Endothelial cell of umbilical vein (primary cell): ENCODE measurements around the gene SESN1. TPM values are rescaled to one million over a fixed set of nuclear protein-coding genes. Genes with fewer than 3 reads are reported as not detected.

Experiments used
- BruUV-seq: library from RNA; stranded (reverse); fragments of 400-500 nt; replicated peaks from 2 replicates; lab custom pipeline; 2021; lab: Mats Ljungman, UMichigan
- CTCF ChIA-PET: fragments of 300-600, 350-600 bp; sonication (Branson Sonifier 250); formaldehyde crosslinking; loops from one replicate; lab custom pipeline; 2021; ENCODE audit warnings: antibody characterized with exemption, inconsistent platforms; lab: Charles Lee
- POLR2A ChIA-PET: fragments of 300-600, 350-600 bp; sonication (Branson Sonifier 250); formaldehyde crosslinking; loops from one replicate; lab custom pipeline; 2021; ENCODE audit warnings: antibody characterized with exemption, inconsistent platforms; lab: Charles Lee
- DNase-seq: peaks from one replicate; pipeline ENCODE4 v3.0.0-alpha.2; 2011; ENCODE audit warnings: low read depth, low spot score
- FAIRE-seq: peaks from 2 replicates; lab custom pipeline; 2011; peaks lifted over from hg19 to GRCh38; lab: Jason Lieb, UNC
- H2AFZ ChIP-seq: 2 replicates; pipeline ENCODE4 v1.6.0; 2012; ENCODE audit warnings: low read depth, low read length, control low read depth, inconsistent platforms
- H3K27ac ChIP-seq: 2 replicates; pipeline ENCODE4 v1.5.1; 2011; ENCODE audit warnings: low read depth, mild to moderate bottlenecking, control low read depth, low read length, moderate library complexity; ENCODE audit not compliant: insufficient read depth
- H3K27me3 ChIP-seq, 2 experiments: 2 replicates each; pipeline versions ENCODE4 v1.6.0 to v1.6.1; 2011; ENCODE audit warnings: low read length in 2 of 2, mixed read lengths in 1 of 2; ENCODE audit not compliant: control insufficient read depth in 2 of 2, insufficient read depth in 2 of 2
- H3K36me3 ChIP-seq, 2 experiments: 2 replicates in 1 of 2; 3 replicates in 1 of 2; pipeline ENCODE4 v1.5.1; 2011; ENCODE audit warnings: low read length in 2 of 2, mild to moderate bottlenecking in 1 of 2, moderate library complexity in 1 of 2; ENCODE audit not compliant: control insufficient read depth in 2 of 2, insufficient read depth in 2 of 2; ENCODE audit errors: extremely low read depth in 1 of 2
- H3K4me1 ChIP-seq: 3 replicates; pipeline ENCODE4 v1.5.1; 2011; ENCODE audit warnings: mild to moderate bottlenecking, low read length; ENCODE audit not compliant: control insufficient read depth, insufficient read depth; ENCODE audit errors: extremely low read depth
- H3K4me2 ChIP-seq: 2 replicates; pipeline ENCODE4 v1.6.1; 2011; ENCODE audit warnings: low read length, control low read depth, mixed read lengths; ENCODE audit not compliant: insufficient read depth
- H3K4me3 ChIP-seq, 3 experiments: fragments of 200-600 bp in 1 of 3; sonication (generic), shearing (Covaris generic) in 1 of 3; replicated peaks in 1 of 3; 2 replicates each; pipeline ENCODE4 v1.5.1; 2011 to 2016; ENCODE audit warnings: control low read depth in 3 of 3, low read length in 3 of 3, mild to moderate bottlenecking in 2 of 3, inconsistent platforms in 1 of 3, low read depth in 1 of 3, moderate library complexity in 1 of 3; ENCODE audit not compliant: insufficient read depth in 1 of 3
- H3K79me2 ChIP-seq: 2 replicates; pipeline ENCODE4 v1.6.0; 2012; ENCODE audit warnings: low read length, inconsistent platforms; ENCODE audit not compliant: control insufficient read depth, insufficient read depth
- H3K9ac ChIP-seq: replicated peaks from 2 replicates; pipeline ENCODE3; 2011; ENCODE audit warnings: low read length, control low read depth; ENCODE audit not compliant: insufficient read depth; ENCODE audit errors: extremely low read depth
- H3K9me1 ChIP-seq: replicated peaks from 3 replicates; pipeline ENCODE4 v1.6.0; 2011; ENCODE audit warnings: mild to moderate bottlenecking, low read length; ENCODE audit not compliant: control insufficient read depth, insufficient read depth; ENCODE audit errors: extremely low read depth
- H3K9me3 ChIP-seq: replicated peaks from 2 replicates; pipeline ENCODE4 v1.5.1; 2012; ENCODE audit warnings: low read length, inconsistent platforms; ENCODE audit not compliant: control insufficient read depth, insufficient read depth
- H4K20me1 ChIP-seq: replicated peaks from 2 replicates; pipeline ENCODE3; 2011; ENCODE audit warnings: mild to moderate bottlenecking, low read length; ENCODE audit not compliant: control insufficient read depth, insufficient read depth; ENCODE audit errors: extremely low read depth
- EZH2 ChIP-seq: IDR thresholded peaks from 2 replicates; pipeline ENCODE4 v1.6.1; 2012; ENCODE audit warnings: borderline replicate concordance, low read depth, mild to moderate bottlenecking, moderate library complexity, low read length, inconsistent platforms; ENCODE audit not compliant: severe bottlenecking
- FOS ChIP-seq: IDR thresholded peaks from 2 replicates; pipeline ENCODE4 v1.6.1; 2011; ENCODE audit warnings: mild to moderate bottlenecking, low read length, moderate library complexity, borderline replicate concordance; ENCODE audit not compliant: insufficient read depth
- GATA2 ChIP-seq: IDR thresholded peaks from 2 replicates; pipeline ENCODE4 v1.7.0; 2011; ENCODE audit warnings: low read depth, mild to moderate bottlenecking, moderate library complexity, mixed read lengths, low read length; ENCODE audit not compliant: insufficient read length, insufficient read depth
- JUN ChIP-seq: IDR thresholded peaks from 2 replicates; pipeline ENCODE4 v1.6.1; 2011; ENCODE audit warnings: borderline replicate concordance, low read depth; ENCODE audit not compliant: insufficient read length, insufficient read depth
- MYC ChIP-seq: IDR thresholded peaks from one replicate; pipeline ENCODE4 v1.6.1; 2011; ENCODE audit warnings: mild to moderate bottlenecking, low read depth, low read length
- POLR2A ChIP-seq: IDR thresholded peaks from 2 replicates; pipeline ENCODE4 v1.6.1; 2012; ENCODE audit warnings: low read depth, mild to moderate bottlenecking, control low read depth, low read length
- POLR2AphosphoS5 ChIP-seq: IDR thresholded peaks from 2 replicates; pipeline ENCODE4 v1.6.1; 2012; ENCODE audit warnings: low read depth, mild to moderate bottlenecking, control low read depth, low read length, moderate library complexity; ENCODE audit not compliant: insufficient read depth
- dilution Hi-C: fragments of 300-500 bp; cut with MboI; formaldehyde crosslinking; loops from one replicate; pipeline ENCODE4 v1.15.0; 2019; ENCODE audit warnings: low sequenced_read_pairs; ENCODE audit not compliant: extremely low pct_ligation_motif_present
- intact Hi-C: fragments of 100-400 bp; cut with micrococcal nuclease; formaldehyde crosslinking; loops from one replicate; pipeline ENCODE4 v1.10.0; 2022
- polyA plus RNA-seq, 4 experiments: library from polyadenylated mRNA; depleted of rRNA in 3 of 4; stranded (reverse) in 3 of 4; unstranded in 1 of 4; fragments of >200 nt; gene quantifications; 2 replicates each; pipeline versions ENCODE4 v1.2.1 to v1.2.3, GENCODE V29; 2011 to 2012; ENCODE audit warnings: missing spikeins in 1 of 4
- total RNA-seq: library from RNA; stranded (reverse); gene quantifications from 2 replicates; pipeline ENCODE4 v1.2.3, GENCODE V29; 2021
- TF ChIP-seq, protein P1 (sequence below): IDR thresholded peaks from 2 replicates; pipeline ENCODE4 v1.6.1; 2011; ENCODE audit not compliant: insufficient read depth, insufficient read length
- TF ChIP-seq, protein P2 (sequence below), 2 donors: IDR thresholded peaks; 1 replicate in 1 of 2; 2 replicates in 1 of 2; pipeline ENCODE4 v1.5.1; 2011; ENCODE audit warnings: low read length in 2 of 2, mild to moderate bottlenecking in 2 of 2, moderate library complexity in 2 of 2, control low read depth in 1 of 2, inconsistent platforms in 1 of 2, low read depth in 1 of 2; ENCODE audit not compliant: insufficient read depth in 1 of 2; ENCODE audit errors: extremely low read depth in 1 of 2

Gene SESN1
- total and polyA plus RNA-seq, 2 donors (not counting 3 experiments of a cell fraction or from before 2014, with no cell fraction given): 7.1 to 15.6 TPM

- intact Hi-C loops: no loop called here
- TF ChIP-seq, protein P1, sequence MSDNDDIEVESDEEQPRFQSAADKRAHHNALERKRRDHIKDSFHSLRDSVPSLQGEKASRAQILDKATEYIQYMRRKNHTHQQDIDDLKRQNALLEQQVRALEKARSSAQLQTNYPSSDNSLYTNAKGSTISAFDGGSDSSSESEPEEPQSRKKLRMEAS: no peak
- no peak for TF ChIP-seq MYC
- TF ChIP-seq POLR2A: no peak
- no peak for TF ChIP-seq EZH2
- TF ChIP-seq POLR2AphosphoS5: no peak
- TF ChIP-seq, protein P2, sequence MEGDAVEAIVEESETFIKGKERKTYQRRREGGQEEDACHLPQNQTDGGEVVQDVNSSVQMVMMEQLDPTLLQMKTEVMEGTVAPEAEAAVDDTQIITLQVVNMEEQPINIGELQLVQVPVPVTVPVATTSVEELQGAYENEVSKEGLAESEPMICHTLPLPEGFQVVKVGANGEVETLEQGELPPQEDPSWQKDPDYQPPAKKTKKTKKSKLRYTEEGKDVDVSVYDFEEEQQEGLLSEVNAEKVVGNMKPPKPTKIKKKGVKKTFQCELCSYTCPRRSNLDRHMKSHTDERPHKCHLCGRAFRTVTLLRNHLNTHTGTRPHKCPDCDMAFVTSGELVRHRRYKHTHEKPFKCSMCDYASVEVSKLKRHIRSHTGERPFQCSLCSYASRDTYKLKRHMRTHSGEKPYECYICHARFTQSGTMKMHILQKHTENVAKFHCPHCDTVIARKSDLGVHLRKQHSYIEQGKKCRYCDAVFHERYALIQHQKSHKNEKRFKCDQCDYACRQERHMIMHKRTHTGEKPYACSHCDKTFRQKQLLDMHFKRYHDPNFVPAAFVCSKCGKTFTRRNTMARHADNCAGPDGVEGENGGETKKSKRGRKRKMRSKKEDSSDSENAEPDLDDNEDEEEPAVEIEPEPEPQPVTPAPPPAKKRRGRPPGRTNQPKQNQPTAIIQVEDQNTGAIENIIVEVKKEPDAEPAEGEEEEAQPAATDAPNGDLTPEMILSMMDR (IDR thresholded peaks at IDR 0.05; ENCODE audit: extremely low read depth in 1 of 2, insufficient read depth in 1 of 2, low read depth in 1 of 2, low read length in 2 of 2): no peak
- no peak for TF ChIP-seq FOS
- TF ChIP-seq GATA2: no peak
- no peak for TF ChIP-seq JUN
- dilution Hi-C loops: no loop called here
- Histone ChIP-seq H3K4me1 (no peaks in the 10 kb centered on the region), H2AFZ (no peak overlapping the region), H3K4me3 (no peak overlapping the region), H3K4me2 (no peak overlapping the region), H3K9me3 (no peaks in the 10 kb centered on the region), H3K9me1 (no peaks in the 10 kb centered on the region), H3K27ac (no peak overlapping the region), H3K79me2 (no peaks in the 10 kb centered on the region), H3K36me3 (no peaks in the 10 kb centered on the region), H3K9ac (no peak overlapping the region), H4K20me1 (no peaks in the 10 kb centered on the region), H3K27me3 (no peaks in the 10 kb centered on the region)
- FAIRE-seq: no peak
- no TSS peak for BruUV-seq
- CTCF ChIA-PET: interaction anchor here (1.2 kb wide), 1 partner anchor 73 kb away, joined by 5 read pairs; no protein-coding TSS in a partner anchor
- DNase-seq: no peak
- POLR2A ChIA-PET: no interaction called here
Measured at GRCh38 chr6:108966251-108966650, 128.4 kb downstream of the SESN1 start.
